ENCODE measurements around the gene USH2A.
"Not testable (repeated sequence)": the region's sequence is repeated elsewhere in the genome, so short reads cannot be mapped to it uniquely, and the experiment has no call there.

The USH2A gene

GRCh38 chr1:216193839-216194443 lies 229.3 kb downstream of the USH2A start:
- no peak for DNase-seq

- DNase-seq: no peak
These were observed 232.8 kb downstream of the USH2A start for GRCh38 chr1:216190438-216190837.

GRCh38 chr1:216186816-216187215 lies 236.4 kb downstream of the USH2A start:
- DNase-seq: no peak

- DNase-seq: no peak
These were observed 237.1 kb downstream of the USH2A start for GRCh38 chr1:216186141-216186540.

GRCh38 chr1:216184126-216184680 lies 239.0 kb downstream of the USH2A start:
- no peak for DNase-seq

- no peak for DNase-seq
These were observed 239.8 kb downstream of the USH2A start for GRCh38 chr1:216183454-216183853.

- DNase-seq: no peak
These were observed 240.2 kb downstream of the USH2A start for GRCh38 chr1:216183007-216183406.

- DNase-seq: no peak
These were observed 241.7 kb downstream of the USH2A start for GRCh38 chr1:216181590-216181989.

GRCh38 chr1:216178281-216178680 lies 245.0 kb downstream of the USH2A start:
- no peak for DNase-seq

GRCh38 chr1:216176970-216177369 lies 246.3 kb downstream of the USH2A start:
- DNase-seq: no peak

GRCh38 chr1:216175714-216176113 lies 247.5 kb downstream of the USH2A start:
- DNase-seq: no peak

- DNase-seq: no peak
These were observed 249.8 kb downstream of the USH2A start for GRCh38 chr1:216173376-216173995.

GRCh38 chr1:216169351-216169750 lies 253.9 kb downstream of the USH2A start:
- DNase-seq: no peak

GRCh38 chr1:216168546-216168945 lies 254.7 kb downstream of the USH2A start:
- no peak for DNase-seq

- DNase-seq: no peak
These were observed 269.2 kb downstream of the USH2A start for GRCh38 chr1:216154063-216154462.

- DNase-seq: no peak
These were observed 270.1 kb downstream of the USH2A start for GRCh38 chr1:216153130-216153529.

GRCh38 chr1:216145451-216146018 lies 277.7 kb downstream of the USH2A start:
- DNase-seq: not testable (repeated sequence)

GRCh38 chr1:216144661-216145450 lies 278.4 kb downstream of the USH2A start:
- DNase-seq: no peak

- no peak for DNase-seq
These were observed 280.3 kb downstream of the USH2A start for GRCh38 chr1:216142921-216143320.

- DNase-seq: no peak
These were observed 282.3 kb downstream of the USH2A start for GRCh38 chr1:216140730-216141524.

- DNase-seq: no peak
These were observed 299.0 kb downstream of the USH2A start for GRCh38 chr1:216124192-216124781.

Measured in activated CD4-positive, alpha-beta T cell treated with anti-CD3 and anti-CD28 coated beads, Interleukin-2, Interleukin-6, amounts not matched to agents 100 ng/mL and 50 ng/mL, durations not matched to agents 16 hours and 8 hours (primary cell).